ENCODE data around the gene TPST1.

Gene TPST1

GRCh38 chr7:66181329-66181728 is 23.8 kb upstream of the TPST1 start:
- no peak for TF ChIP-seq CTCF (IDR thresholded peaks at IDR 0.05; ENCODE audit: low read depth, low read length, missing control alignments)
- H3K4me3 ChIP-seq (replicated peaks; ENCODE audit: low read depth, low read length), result no peak overlapping the region
- no peak for DNase-seq (ENCODE audit: extremely low read depth, low read depth)

- DNase-seq (ENCODE audit: extremely low read depth, low read depth), result no peak
- no peak overlapping the region for H3K4me3 ChIP-seq (replicated peaks; ENCODE audit: low read depth, low read length)
- TF ChIP-seq CTCF (IDR thresholded peaks at IDR 0.05; ENCODE audit: low read depth, low read length, missing control alignments), result no peak
Observed at GRCh38 chr7:66181845-66182244, 23.3 kb upstream of the TPST1 start.

GRCh38 chr7:66182920-66183319 is 22.2 kb upstream of the TPST1 start:
- TF ChIP-seq CTCF (IDR thresholded peaks at IDR 0.05; ENCODE audit: low read depth, low read length, missing control alignments), result no peak
- DNase-seq (ENCODE audit: extremely low read depth, low read depth), result no peak
- H3K4me3 ChIP-seq (replicated peaks; ENCODE audit: low read depth, low read length), result no peak overlapping the region

GRCh38 chr7:66183700-66184099 is 21.4 kb upstream of the TPST1 start:
- no peak for DNase-seq (ENCODE audit: extremely low read depth, low read depth)
- no peak overlapping the region for H3K4me3 ChIP-seq (replicated peaks; ENCODE audit: low read depth, low read length)
- no peak for TF ChIP-seq CTCF (IDR thresholded peaks at IDR 0.05; ENCODE audit: low read depth, low read length, missing control alignments)

- TF ChIP-seq CTCF (IDR thresholded peaks at IDR 0.05; ENCODE audit: low read depth, low read length, missing control alignments), result no peak
- H3K4me3 ChIP-seq (replicated peaks; ENCODE audit: low read depth, low read length), result no peak overlapping the region
- no peak for DNase-seq (ENCODE audit: extremely low read depth, low read depth)
Observed at GRCh38 chr7:66185680-66186187, 19.4 kb upstream of the TPST1 start.

GRCh38 chr7:66186991-66187390 is 18.1 kb upstream of the TPST1 start:
- no peak for DNase-seq (ENCODE audit: extremely low read depth, low read depth)
- no peak for TF ChIP-seq CTCF (IDR thresholded peaks at IDR 0.05; ENCODE audit: low read depth, low read length, missing control alignments)
- no peak overlapping the region for H3K4me3 ChIP-seq (replicated peaks; ENCODE audit: low read depth, low read length)

GRCh38 chr7:66187905-66188304 is 17.2 kb upstream of the TPST1 start:
- H3K4me3 ChIP-seq (replicated peaks; ENCODE audit: low read depth, low read length), result no peak overlapping the region
- TF ChIP-seq CTCF (IDR thresholded peaks at IDR 0.05; ENCODE audit: low read depth, low read length, missing control alignments), result no peak
- no peak for DNase-seq (ENCODE audit: extremely low read depth, low read depth)
